ENCODE results near the gene DENND1A.
"Not testable (repeated sequence)": the region's sequence is repeated elsewhere in the genome, so short reads cannot be mapped to it uniquely, and the experiment has no call there.

GRCh38 chr9:123728571-123728970 lies 201.4 kb downstream of the DENND1A start:
- TF ChIP-seq CTCF, EZH2, EZH2phosphoT487 (IDR thresholded peaks at IDR 0.05): not testable (repeated sequence)
